Activated naive CD8-positive, alpha-beta T cell treated with anti-CD3 and anti-CD28 coated beads, Interleukin-2, amount 50 U/mL, for 24 hours (primary cell): ENCODE measurements around the gene CCDC85A.

Experiments
- ATAC-seq: fragments of 150-1000 bp; cut with Tn5 transposase; one replicate; pipeline ENCODE4 v1.10.0; 2021
- DNase-seq: peaks from one replicate; pipeline ENCODE4 v3.0.0; 2021
- H3K27ac Mint-ChIP-seq: one replicate; pipeline ENCODE4 v1.8.0; 2021; ENCODE audit warnings: mild to moderate bottlenecking, mixed read lengths
- H3K27me3 Mint-ChIP-seq: one replicate; pipeline ENCODE4 v1.8.0; 2021; ENCODE audit warnings: mixed read lengths
- H3K36me3 Mint-ChIP-seq: one replicate; pipeline ENCODE4 v1.8.0; 2021; ENCODE audit warnings: low read depth, mixed read lengths
- H3K4me1 Mint-ChIP-seq: one replicate; pipeline ENCODE4 v1.8.0; 2021; ENCODE audit warnings: mixed read lengths
- H3K4me3 Mint-ChIP-seq: one replicate; pipeline ENCODE4 v1.8.0; 2021; ENCODE audit warnings: mild to moderate bottlenecking, moderate library complexity, mixed read lengths
- H3K9me3 Mint-ChIP-seq: one replicate; pipeline ENCODE4 v1.8.0; 2021; ENCODE audit warnings: mixed read lengths

CCDC85A gene

GRCh38 chr2:56240210-56240609 lies 56.4 kb downstream of the CCDC85A start:
- ATAC-seq: no peak
- no peak for DNase-seq
- Mint-ChIP-seq H3K27me3 (no peaks in the 10 kb centered on the region), H3K36me3 (no peaks in the 10 kb centered on the region), H3K9me3 (peaks cover 21% of the 10 kb centered on the region), H3K4me3 (no peak overlapping the region), H3K4me1 (no peaks in the 10 kb centered on the region), H3K27ac (no peak overlapping the region)

- no peak for DNase-seq
- Mint-ChIP-seq H3K27ac (no peak overlapping the region), H3K4me3 (no peak overlapping the region), H3K4me1 (no peaks in the 10 kb centered on the region), H3K27me3 (no peaks in the 10 kb centered on the region), H3K9me3 (peaks cover 24% of the 10 kb centered on the region), H3K36me3 (no peaks in the 10 kb centered on the region)
- no peak for ATAC-seq
Measured at GRCh38 chr2:56244506-56244905, 60.7 kb downstream of the CCDC85A start.

GRCh38 chr2:56244911-56245530 lies 61.2 kb downstream of the CCDC85A start:
- Mint-ChIP-seq H3K27ac (no peak overlapping the region), H3K4me1 (no peaks in the 10 kb centered on the region), H3K9me3 (peaks cover 24% of the 10 kb centered on the region), H3K36me3 (no peaks in the 10 kb centered on the region), H3K27me3 (no peaks in the 10 kb centered on the region), H3K4me3 (no peak overlapping the region)
- DNase-seq: no peak
- no peak for ATAC-seq

GRCh38 chr2:56248965-56249742 lies 65.4 kb downstream of the CCDC85A start:
- no peak overlapping the region for H3K4me3 Mint-ChIP-seq
- no peak for ATAC-seq
- H3K27ac Mint-ChIP-seq: no peak overlapping the region
- DNase-seq: no peak
- H3K27me3 Mint-ChIP-seq: no peaks in the 10 kb centered on the region
- H3K4me1 Mint-ChIP-seq: no peaks in the 10 kb centered on the region
- H3K9me3 Mint-ChIP-seq: peaks cover 4% of the 10 kb centered on the region
- no peaks in the 10 kb centered on the region for H3K36me3 Mint-ChIP-seq

- ATAC-seq (no peak), DNase-seq (no peak)
- H3K27me3 Mint-ChIP-seq: no peaks in the 10 kb centered on the region
- no peaks in the 10 kb centered on the region for H3K36me3 Mint-ChIP-seq
- peaks cover 3% of the 10 kb centered on the region for H3K9me3 Mint-ChIP-seq
- H3K4me3 Mint-ChIP-seq: no peak overlapping the region
- no peak overlapping the region for H3K27ac Mint-ChIP-seq
- no peaks in the 10 kb centered on the region for H3K4me1 Mint-ChIP-seq
Measured at GRCh38 chr2:56250153-56250729, 66.5 kb downstream of the CCDC85A start.

- DNase-seq: no peak
- no peak for ATAC-seq
- H3K9me3 Mint-ChIP-seq: no peaks in the 10 kb centered on the region
- no peaks in the 10 kb centered on the region for H3K36me3 Mint-ChIP-seq
- H3K27me3 Mint-ChIP-seq: no peaks in the 10 kb centered on the region
- no peak overlapping the region for H3K27ac Mint-ChIP-seq
- H3K4me3 Mint-ChIP-seq: no peak overlapping the region
- H3K4me1 Mint-ChIP-seq: no peaks in the 10 kb centered on the region
Measured at GRCh38 chr2:56260415-56260814, 76.6 kb downstream of the CCDC85A start.

- Mint-ChIP-seq H3K4me1 (no peaks in the 10 kb centered on the region), H3K9me3 (no peaks in the 10 kb centered on the region), H3K27me3 (no peaks in the 10 kb centered on the region), H3K36me3 (no peaks in the 10 kb centered on the region), H3K4me3 (no peak overlapping the region), H3K27ac (no peak overlapping the region)
- DNase-seq (no peak), ATAC-seq (no peak)
Measured at GRCh38 chr2:56262241-56262640, 78.5 kb downstream of the CCDC85A start.

GRCh38 chr2:56263876-56264275 lies 80.1 kb downstream of the CCDC85A start:
- ATAC-seq (no peak), DNase-seq (no peak)
- Mint-ChIP-seq H3K4me1 (no peaks in the 10 kb centered on the region), H3K4me3 (no peak overlapping the region), H3K36me3 (no peaks in the 10 kb centered on the region), H3K27me3 (no peaks in the 10 kb centered on the region), H3K27ac (no peak overlapping the region), H3K9me3 (no peaks in the 10 kb centered on the region)

GRCh38 chr2:56266761-56267414 lies 83.1 kb downstream of the CCDC85A start:
- Mint-ChIP-seq H3K27me3 (no peaks in the 10 kb centered on the region), H3K9me3 (no peaks in the 10 kb centered on the region), H3K27ac (no peak overlapping the region), H3K4me3 (no peak overlapping the region), H3K4me1 (no peaks in the 10 kb centered on the region), H3K36me3 (no peaks in the 10 kb centered on the region)
- no peak for DNase-seq
- ATAC-seq: no peak

GRCh38 chr2:56267415-56267788 lies 83.6 kb downstream of the CCDC85A start:
- Mint-ChIP-seq H3K27ac (no peak overlapping the region), H3K4me1 (no peaks in the 10 kb centered on the region), H3K36me3 (no peaks in the 10 kb centered on the region), H3K27me3 (no peaks in the 10 kb centered on the region), H3K4me3 (no peak overlapping the region), H3K9me3 (no peaks in the 10 kb centered on the region)
- ATAC-seq (no peak), DNase-seq (no peak)

GRCh38 chr2:56268856-56269255 lies 85.1 kb downstream of the CCDC85A start:
- H3K27ac Mint-ChIP-seq: no peak overlapping the region
- DNase-seq (no peak), ATAC-seq (no peak)
- H3K36me3 Mint-ChIP-seq: no peaks in the 10 kb centered on the region
- no peak overlapping the region for H3K4me3 Mint-ChIP-seq
- H3K27me3 Mint-ChIP-seq: no peaks in the 10 kb centered on the region
- H3K4me1 Mint-ChIP-seq: no peaks in the 10 kb centered on the region
- no peaks in the 10 kb centered on the region for H3K9me3 Mint-ChIP-seq

GRCh38 chr2:56271275-56271674 lies 87.5 kb downstream of the CCDC85A start:
- ATAC-seq: no peak
- Mint-ChIP-seq H3K4me1 (no peaks in the 10 kb centered on the region), H3K27me3 (no peaks in the 10 kb centered on the region), H3K27ac (no peak overlapping the region), H3K36me3 (no peaks in the 10 kb centered on the region), H3K4me3 (no peak overlapping the region), H3K9me3 (no peaks in the 10 kb centered on the region)
- no peak for DNase-seq

GRCh38 chr2:56285224-56285623 lies 101.4 kb downstream of the CCDC85A start:
- no peak for DNase-seq
- no peaks in the 10 kb centered on the region for H3K36me3 Mint-ChIP-seq
- no peak for ATAC-seq
- H3K27me3 Mint-ChIP-seq: peaks cover 1% of the 10 kb centered on the region
- H3K27ac Mint-ChIP-seq: no peak overlapping the region
- H3K4me3 Mint-ChIP-seq: no peak overlapping the region
- peaks cover 15% of the 10 kb centered on the region for H3K9me3 Mint-ChIP-seq
- no peaks in the 10 kb centered on the region for H3K4me1 Mint-ChIP-seq

GRCh38 chr2:56286936-56287335 lies 103.1 kb downstream of the CCDC85A start:
- Mint-ChIP-seq H3K9me3 (peaks cover 15% of the 10 kb centered on the region), H3K4me3 (no peak overlapping the region), H3K4me1 (no peaks in the 10 kb centered on the region), H3K27ac (no peak overlapping the region), H3K27me3 (peaks cover 1% of the 10 kb centered on the region), H3K36me3 (no peaks in the 10 kb centered on the region)
- ATAC-seq (no peak), DNase-seq (no peak)

GRCh38 chr2:56287508-56287907 lies 103.7 kb downstream of the CCDC85A start:
- peaks cover 1% of the 10 kb centered on the region for H3K27me3 Mint-ChIP-seq
- ATAC-seq: no peak
- no peaks in the 10 kb centered on the region for H3K36me3 Mint-ChIP-seq
- no peaks in the 10 kb centered on the region for H3K4me1 Mint-ChIP-seq
- no peak overlapping the region for H3K4me3 Mint-ChIP-seq
- peaks cover 15% of the 10 kb centered on the region for H3K9me3 Mint-ChIP-seq
- no peak for DNase-seq
- H3K27ac Mint-ChIP-seq: no peak overlapping the region
